ENCODE measurements around the gene VWA8.

The VWA8 gene

GRCh38 chr13:41582027-41582463, 378.9 kb downstream of the VWA8 start:
- Histone ChIP-seq H2AFZ (ENCODE audit: low read length) (no peak overlapping the region), H3K4me3 (ENCODE audit: low read length) (no peak overlapping the region), H3K9ac (ENCODE audit: low read length) (no peak overlapping the region), H3K27me3 (replicated peaks; ENCODE audit: insufficient read depth, low read length) (no peaks in the 10 kb centered on the region), H3K4me1 (ENCODE audit: low read length) (no peaks in the 10 kb centered on the region), H3K79me2 (ENCODE audit: low read length) (no peaks in the 10 kb centered on the region), H4K20me1 (ENCODE audit: insufficient read depth, low read length) (no peaks in the 10 kb centered on the region), H3F3A (ENCODE audit: insufficient read depth, low read length) (no peaks in the 10 kb centered on the region), H3K4me2 (ENCODE audit: low read depth, low read length) (no peak overlapping the region), H3K27ac (ENCODE audit: low read length) (no peak overlapping the region), H3K36me3 (replicated peaks; ENCODE audit: insufficient read depth, low read length) (no peaks in the 10 kb centered on the region), H3K9me2 (replicated peaks; ENCODE audit: insufficient read depth, low read length) (no peaks in the 10 kb centered on the region), H3K9me3 (replicated peaks; ENCODE audit: insufficient read depth, low read length) (no peaks in the 10 kb centered on the region)
- DNase-seq: no peak
- no peak for TF ChIP-seq EZH2 (optimal IDR thresholded peaks at IDR 0.05; ENCODE audit: low read depth, low read length)
- no peak for TF ChIP-seq CTCF (IDR thresholded peaks at IDR 0.05; ENCODE audit: low read length)
- TF ChIP-seq EZH2phosphoT487 (IDR thresholded peaks at IDR 0.05; ENCODE audit: low read length): no peak

GRCh38 chr13:41580345-41580744, 380.6 kb downstream of the VWA8 start:
- no peak for TF ChIP-seq CTCF (IDR thresholded peaks at IDR 0.05; ENCODE audit: low read length)
- no peak for TF ChIP-seq EZH2phosphoT487 (IDR thresholded peaks at IDR 0.05; ENCODE audit: low read length)
- no peak for TF ChIP-seq EZH2 (optimal IDR thresholded peaks at IDR 0.05; ENCODE audit: low read depth, low read length)
- Histone ChIP-seq H4K20me1 (ENCODE audit: insufficient read depth, low read length) (no peaks in the 10 kb centered on the region), H3K79me2 (ENCODE audit: low read length) (no peaks in the 10 kb centered on the region), H3K9me2 (replicated peaks; ENCODE audit: insufficient read depth, low read length) (no peaks in the 10 kb centered on the region), H3K36me3 (replicated peaks; ENCODE audit: insufficient read depth, low read length) (no peaks in the 10 kb centered on the region), H3K9ac (ENCODE audit: low read length) (no peak overlapping the region), H3F3A (ENCODE audit: insufficient read depth, low read length) (no peaks in the 10 kb centered on the region), H3K4me2 (ENCODE audit: low read depth, low read length) (no peak overlapping the region), H3K27me3 (replicated peaks; ENCODE audit: insufficient read depth, low read length) (no peaks in the 10 kb centered on the region), H3K9me3 (replicated peaks; ENCODE audit: insufficient read depth, low read length) (no peaks in the 10 kb centered on the region), H3K27ac (ENCODE audit: low read length) (no peak overlapping the region), H3K4me3 (ENCODE audit: low read length) (no peak overlapping the region), H3K4me1 (ENCODE audit: low read length) (0 out of 2 replicates have a peak, but pooled peaks cover 3% of the 10 kb centered on the region), H2AFZ (ENCODE audit: low read length) (no peak overlapping the region)
- no peak for DNase-seq

GRCh38 chr13:41579881-41580280, 381.0 kb downstream of the VWA8 start:
- Histone ChIP-seq H3F3A (ENCODE audit: insufficient read depth, low read length) (no peaks in the 10 kb centered on the region), H3K9ac (ENCODE audit: low read length) (no peak overlapping the region), H4K20me1 (ENCODE audit: insufficient read depth, low read length) (no peaks in the 10 kb centered on the region), H3K36me3 (replicated peaks; ENCODE audit: insufficient read depth, low read length) (no peaks in the 10 kb centered on the region), H3K27me3 (replicated peaks; ENCODE audit: insufficient read depth, low read length) (no peaks in the 10 kb centered on the region), H3K4me1 (ENCODE audit: low read length) (0 out of 2 replicates have a peak, but pooled peaks cover 3% of the 10 kb centered on the region), H2AFZ (ENCODE audit: low read length) (no peak overlapping the region), H3K27ac (ENCODE audit: low read length) (no peak overlapping the region), H3K9me2 (replicated peaks; ENCODE audit: insufficient read depth, low read length) (no peaks in the 10 kb centered on the region), H3K4me3 (ENCODE audit: low read length) (no peak overlapping the region), H3K4me2 (ENCODE audit: low read depth, low read length) (no peak overlapping the region), H3K9me3 (replicated peaks; ENCODE audit: insufficient read depth, low read length) (no peaks in the 10 kb centered on the region), H3K79me2 (ENCODE audit: low read length) (no peaks in the 10 kb centered on the region)
- TF ChIP-seq EZH2phosphoT487 (IDR thresholded peaks at IDR 0.05; ENCODE audit: low read length): no peak
- no peak for TF ChIP-seq CTCF (IDR thresholded peaks at IDR 0.05; ENCODE audit: low read length)
- no peak for TF ChIP-seq EZH2 (optimal IDR thresholded peaks at IDR 0.05; ENCODE audit: low read depth, low read length)
- no peak for DNase-seq
